Kidney (tissue), 14 donors: ENCODE data around the gene EIF2D. TPM values are rescaled to one million over a fixed set of nuclear protein-coding genes. Genes with fewer than 3 reads are reported as not detected.

Experiments
- DNase-seq, 5 donors: peaks; one replicate each; pipeline ENCODE4 v3.0.0-alpha.2; 2013 to 2020
- FAIRE-seq: peaks from 2 replicates; lab custom pipeline; 2012; peaks lifted over from hg19 to GRCh38; lab: Jason Lieb, UNC
- H3K27ac ChIP-seq, 2 donors: one replicate each; pipeline ENCODE4 v1.7.0; 2013; ENCODE audit warnings: low read depth in 2 of 2, low read length in 2 of 2, inconsistent platforms in 1 of 2
- H3K27me3 ChIP-seq: one replicate; pipeline ENCODE4 v1.7.1; 2013; ENCODE audit warnings: low read length, inconsistent platforms; ENCODE audit not compliant: control insufficient read depth, insufficient read depth
- H3K36me3 ChIP-seq, 3 donors: one replicate each; pipeline versions ENCODE4 v1.7.0 to v1.7.1; 2013; ENCODE audit warnings: low read length in 3 of 3, control low read depth in 1 of 3, inconsistent platforms in 1 of 3; ENCODE audit not compliant: insufficient read depth in 3 of 3, control insufficient read depth in 2 of 3
- H3K4me1 ChIP-seq, 3 donors: one replicate each; pipeline versions ENCODE4 v1.7.0 to v1.7.1; 2013; ENCODE audit warnings: low read length in 3 of 3, inconsistent platforms in 1 of 3, low read depth in 1 of 3; ENCODE audit not compliant: control insufficient read depth in 2 of 3, insufficient read depth in 2 of 3
- H3K4me3 ChIP-seq, 3 donors: one replicate each; pipeline versions ENCODE4 v1.7.0 to v1.8.1; 2013; ENCODE audit warnings: low read length in 3 of 3, control low read depth in 1 of 3, inconsistent platforms in 1 of 3
- H3K9ac ChIP-seq, 3 donors: one replicate each; pipeline versions ENCODE4 v1.7.0 to v1.7.1; 2013; ENCODE audit warnings: low read length in 3 of 3, control low read depth in 1 of 3, inconsistent platforms in 1 of 3
- H3K9me3 ChIP-seq, 3 donors: one replicate each; pipeline versions ENCODE4 v1.7.0 to v1.7.1; 2013; ENCODE audit warnings: low read length in 3 of 3, control low read depth in 1 of 3, inconsistent platforms in 1 of 3; ENCODE audit not compliant: control insufficient read depth in 2 of 3, insufficient read depth in 1 of 3
- intact Hi-C: fragments of 100-400 bp; cut with DNase I; formaldehyde crosslinking; loops from one replicate; pipeline ENCODE4 v1.11.1; 2022
- polyA plus RNA-seq: library from polyadenylated mRNA; stranded (reverse); fragments of 350-450 nt; fragmentation: Illumina TruSeq; extraction: RNeasy Lipid Tissue Mini Kit (QIAGEN cat#74804); gene quantifications from one replicate; pipeline ENCODE4 v1.2.3, GENCODE V29; 2014; ENCODE audit warnings: low read depth, low replicate concordance; ENCODE audit not compliant: insufficient read depth
- total RNA-seq: library from RNA; stranded (reverse); fragmentation: NEBNext Ultra II Directional; extraction: Animal tissue kit (Norgen Biotek cat#: 25700); gene quantifications from one replicate; pipeline ENCODE4 v1.2.1, GENCODE V29; 2021
- TF ChIP-seq, protein P1 (sequence below): IDR thresholded peaks from 3 replicates; pipeline ENCODE4 v1.5.1; 2012; ENCODE audit warnings: mild to moderate bottlenecking, moderate library complexity, borderline replicate concordance; ENCODE audit not compliant: insufficient read depth; ENCODE audit errors: extremely low read depth
- donor health status: control.
- donor health status: control.
- donor health status: control.
- donor health status: control.
- donor health status: control.
- donor health status: DM: yes; HTN: yes; CAD: no.
- donor health status: Normal renal cell carcinoma (clear cell type).

Gene EIF2D
- total and polyA plus RNA-seq, 2 donors from 2014 or later: 44.5 to 45.1 TPM

- H3K4me1 ChIP-seq: peaks cover 0 to 3% (median 0%) of the 10 kb centered on the region in 3 donors
- no peaks in the 10 kb centered on the region for H3K27me3 ChIP-seq
- no peak overlapping the region for H3K9ac ChIP-seq
- H3K9me3 ChIP-seq: no peaks in the 10 kb centered on the region
- intact Hi-C loops: no loop called here
- no peak for DNase-seq
- FAIRE-seq: no peak
- no peaks in the 10 kb centered on the region for H3K36me3 ChIP-seq
- TF ChIP-seq, protein P1, sequence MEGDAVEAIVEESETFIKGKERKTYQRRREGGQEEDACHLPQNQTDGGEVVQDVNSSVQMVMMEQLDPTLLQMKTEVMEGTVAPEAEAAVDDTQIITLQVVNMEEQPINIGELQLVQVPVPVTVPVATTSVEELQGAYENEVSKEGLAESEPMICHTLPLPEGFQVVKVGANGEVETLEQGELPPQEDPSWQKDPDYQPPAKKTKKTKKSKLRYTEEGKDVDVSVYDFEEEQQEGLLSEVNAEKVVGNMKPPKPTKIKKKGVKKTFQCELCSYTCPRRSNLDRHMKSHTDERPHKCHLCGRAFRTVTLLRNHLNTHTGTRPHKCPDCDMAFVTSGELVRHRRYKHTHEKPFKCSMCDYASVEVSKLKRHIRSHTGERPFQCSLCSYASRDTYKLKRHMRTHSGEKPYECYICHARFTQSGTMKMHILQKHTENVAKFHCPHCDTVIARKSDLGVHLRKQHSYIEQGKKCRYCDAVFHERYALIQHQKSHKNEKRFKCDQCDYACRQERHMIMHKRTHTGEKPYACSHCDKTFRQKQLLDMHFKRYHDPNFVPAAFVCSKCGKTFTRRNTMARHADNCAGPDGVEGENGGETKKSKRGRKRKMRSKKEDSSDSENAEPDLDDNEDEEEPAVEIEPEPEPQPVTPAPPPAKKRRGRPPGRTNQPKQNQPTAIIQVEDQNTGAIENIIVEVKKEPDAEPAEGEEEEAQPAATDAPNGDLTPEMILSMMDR: no peak
- H3K27ac ChIP-seq: no peak overlapping the region
- no peak overlapping the region for H3K4me3 ChIP-seq
These were observed 61.8 kb downstream of the EIF2D start for GRCh38 chr1:206550446-206550845.

GRCh38 chr1:206547104-206547503 is 65.2 kb downstream of the EIF2D start:
- H3K9ac ChIP-seq: no peak overlapping the region
- H3K36me3 ChIP-seq: no peaks in the 10 kb centered on the region
- H3K27ac ChIP-seq: no peak overlapping the region
- no peaks in the 10 kb centered on the region for H3K9me3 ChIP-seq
- FAIRE-seq (no peak), DNase-seq (no peak)
- H3K4me3 ChIP-seq: no peak overlapping the region
- TF ChIP-seq, protein P1: no peak
- no peaks in the 10 kb centered on the region for H3K4me1 ChIP-seq
- intact Hi-C loops: loop anchor here (5.0 kb wide), 1 partner anchor 35 kb away; no protein-coding TSS in a partner anchor
- no peaks in the 10 kb centered on the region for H3K27me3 ChIP-seq

DNA sequence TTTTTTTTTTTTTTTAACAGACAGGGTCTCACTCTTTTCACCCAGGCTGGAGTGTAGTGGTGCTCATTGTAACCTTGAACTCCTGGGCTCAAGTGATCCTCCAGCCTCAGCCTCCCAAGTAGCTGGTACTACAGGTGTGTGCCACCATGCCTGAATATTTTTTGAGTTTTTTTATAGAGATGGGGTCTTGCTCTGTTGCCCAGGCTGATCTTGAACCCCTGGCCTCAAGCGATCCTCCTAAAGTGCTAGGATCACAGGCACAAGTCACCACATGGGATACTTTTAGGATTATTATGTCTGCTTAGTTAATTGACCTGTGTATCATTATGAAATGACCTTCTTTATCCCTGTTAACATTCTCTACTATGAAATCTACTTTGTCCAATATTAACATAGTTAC is 66.9 kb downstream of the EIF2D start:
- H3K9ac ChIP-seq: no peak overlapping the region
- H3K27ac ChIP-seq: no peak overlapping the region
- TF ChIP-seq, protein P1: no peak
- no peaks in the 10 kb centered on the region for H3K36me3 ChIP-seq
- no peaks in the 10 kb centered on the region for H3K4me1 ChIP-seq
- H3K9me3 ChIP-seq: no peaks in the 10 kb centered on the region
- DNase-seq (peak in 1 of 5 donors; percentile 4), FAIRE-seq (no peak)
- H3K27me3 ChIP-seq: no peaks in the 10 kb centered on the region
- no peak overlapping the region for H3K4me3 ChIP-seq
- intact Hi-C loops: loop anchor here (5.0 kb wide), 1 partner anchor 37 kb away; no protein-coding TSS in a partner anchor
